Trophoblast cell (in vitro differentiated cells and primary cell): Measurements from ENCODE around the gene KCND2.

Experiments
- DNase-seq, 2 donors: peaks; one replicate each; pipeline ENCODE4 v3.0.0-alpha.2; 2016
- H2AFZ ChIP-seq: 2 replicates; pipeline ENCODE4 v1.6.1; 2013; ENCODE audit warnings: low read length, moderate library complexity, mild to moderate bottlenecking; ENCODE audit not compliant: insufficient read depth, poor library complexity
- H2AK5ac ChIP-seq: 2 replicates; pipeline ENCODE4 v1.6.1; 2013; ENCODE audit warnings: mild to moderate bottlenecking, low read length
- H2BK120ac ChIP-seq: 2 replicates; pipeline ENCODE4 v1.6.1; 2013; ENCODE audit warnings: low read length, mild to moderate bottlenecking, moderate library complexity; ENCODE audit not compliant: insufficient read depth, poor library complexity
- H2BK12ac ChIP-seq: 2 replicates; pipeline ENCODE4 v1.6.1; 2013; ENCODE audit warnings: mild to moderate bottlenecking, low read length, moderate library complexity
- H2BK5ac ChIP-seq: 2 replicates; pipeline ENCODE4 v1.6.1; 2013; ENCODE audit warnings: low read length, low read depth, moderate library complexity, mild to moderate bottlenecking; ENCODE audit not compliant: poor library complexity
- H3K14ac ChIP-seq: 2 replicates; pipeline ENCODE4 v1.6.1; 2013; ENCODE audit warnings: mild to moderate bottlenecking, low read length
- H3K18ac ChIP-seq: 2 replicates; pipeline ENCODE4 v1.6.1; 2013; ENCODE audit warnings: mild to moderate bottlenecking, low read length
- H3K23ac ChIP-seq: 2 replicates; pipeline ENCODE4 v1.6.1; 2013; ENCODE audit warnings: low read length
- H3K27ac ChIP-seq: 2 replicates; pipeline ENCODE4 v1.5.1; 2013; ENCODE audit warnings: low read depth, mild to moderate bottlenecking, inconsistent platforms, low read length, moderate library complexity
- H3K27me3 ChIP-seq: 2 replicates; pipeline ENCODE4 v1.6.1; 2013; ENCODE audit warnings: inconsistent platforms, mild to moderate bottlenecking, low read length, moderate library complexity; ENCODE audit not compliant: insufficient read depth
- H3K36me3 ChIP-seq, 2 experiments: 1 replicate in 1 of 2; 2 replicates in 1 of 2; pipeline ENCODE4 v1.6.1; 2013; ENCODE audit warnings: low read length in 2 of 2, mild to moderate bottlenecking in 2 of 2, moderate library complexity in 1 of 2; ENCODE audit not compliant: insufficient read depth in 2 of 2, control insufficient read depth in 1 of 2
- H3K4ac ChIP-seq: 2 replicates; pipeline ENCODE4 v1.6.1; 2013; ENCODE audit warnings: low read depth, mild to moderate bottlenecking, low read length, moderate library complexity
- H3K4me1 ChIP-seq, 2 experiments: 1 replicate in 1 of 2; 2 replicates in 1 of 2; pipeline ENCODE4 v1.6.1; 2013; ENCODE audit warnings: low read length in 2 of 2, mild to moderate bottlenecking in 2 of 2, moderate library complexity in 1 of 2; ENCODE audit not compliant: insufficient read depth in 2 of 2, control insufficient read depth in 1 of 2
- H3K4me2 ChIP-seq: 2 replicates; pipeline ENCODE4 v1.6.1; 2013; ENCODE audit warnings: inconsistent platforms, mild to moderate bottlenecking, low read length, moderate library complexity
- H3K4me3 ChIP-seq: 2 replicates; pipeline ENCODE4 v1.5.1; 2013; ENCODE audit warnings: mild to moderate bottlenecking, low read depth, low read length, inconsistent platforms
- H3K79me1 ChIP-seq: one replicate; pipeline ENCODE4 v1.6.1; 2013; ENCODE audit warnings: low read length
- H3K79me2 ChIP-seq: 2 replicates; pipeline ENCODE4 v1.6.1; 2013; ENCODE audit warnings: low read length, mild to moderate bottlenecking; ENCODE audit not compliant: control insufficient read depth, insufficient read depth, poor library complexity
- H3K9ac ChIP-seq: 2 replicates; pipeline ENCODE4 v1.6.1; 2013; ENCODE audit warnings: mild to moderate bottlenecking, low read length
- H3K9me3 ChIP-seq: 2 replicates; pipeline ENCODE4 v1.6.1; 2013; ENCODE audit warnings: low read depth, mild to moderate bottlenecking, control low read depth, inconsistent platforms, low read length; ENCODE audit not compliant: insufficient read depth
- H4K12ac ChIP-seq: 2 replicates; pipeline ENCODE4 v1.6.1; 2013; ENCODE audit warnings: low read depth, mild to moderate bottlenecking, low read length, moderate library complexity
- H4K8ac ChIP-seq: 2 replicates; pipeline ENCODE4 v1.6.1; 2013; ENCODE audit warnings: low read depth, mild to moderate bottlenecking, low read length, moderate library complexity
- H4K91ac ChIP-seq: one replicate; pipeline ENCODE4 v1.6.1; 2013; ENCODE audit warnings: low read depth, mild to moderate bottlenecking, low read length, moderate library complexity
- WGBS: extraction: QIAGEN DNeasy Blood & Tissue Kit; methylation state at CpG from one replicate; pipeline ENCODE4 v1.1.7; 2013; ENCODE audit warnings: missing lambda C conversion rate; ENCODE audit not compliant: insufficient read length, insufficient coverage; ENCODE audit errors: extremely low coverage; 5-methylcytosine and 5-hydroxymethylcytosine counted together

Gene KCND2

DNA sequence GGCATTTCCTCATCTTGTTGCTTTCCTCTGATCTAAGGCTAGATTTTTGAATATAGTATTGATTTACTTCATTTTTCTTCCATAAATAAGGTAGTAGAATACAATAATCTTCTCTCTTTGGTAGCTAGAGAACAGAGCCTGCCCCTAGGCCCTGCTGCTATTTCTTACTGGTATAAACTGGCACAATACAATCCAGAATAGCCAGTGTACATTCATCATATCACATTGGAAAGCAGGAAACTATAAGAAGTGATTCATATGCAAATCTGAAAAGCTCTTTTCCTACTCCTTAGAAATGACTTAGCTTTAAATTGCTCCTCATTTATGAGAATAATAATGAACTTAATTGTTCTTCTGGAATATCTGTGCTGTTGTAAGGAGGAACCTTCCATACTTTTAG is 100.2 kb downstream of the KCND2 start:
- Histone ChIP-seq H3K18ac (no peak overlapping the region), H3K4me1 (no peaks in the 10 kb centered on the region), H2BK5ac (no peak overlapping the region), H3K27me3 (no peaks in the 10 kb centered on the region), H3K27ac (no peak overlapping the region), H3K4me3 (no peak overlapping the region), H2AFZ (no peak overlapping the region), H3K79me1 (no peaks in the 10 kb centered on the region), H3K36me3 (no peaks in the 10 kb centered on the region), H2AK5ac (no peak overlapping the region), H4K8ac (no peak overlapping the region), H3K9ac (no peak overlapping the region), H3K4ac (no peak overlapping the region), H2BK120ac (no peak overlapping the region), H3K9me3 (no peaks in the 10 kb centered on the region), H4K91ac (no peak overlapping the region), H2BK12ac (no peak overlapping the region), H4K12ac (no peak overlapping the region), H3K14ac (no peak overlapping the region), H3K4me2 (no peak overlapping the region), H3K79me2 (no peaks in the 10 kb centered on the region), H3K23ac (no peak overlapping the region)
- DNase-seq = no peak

DNA sequence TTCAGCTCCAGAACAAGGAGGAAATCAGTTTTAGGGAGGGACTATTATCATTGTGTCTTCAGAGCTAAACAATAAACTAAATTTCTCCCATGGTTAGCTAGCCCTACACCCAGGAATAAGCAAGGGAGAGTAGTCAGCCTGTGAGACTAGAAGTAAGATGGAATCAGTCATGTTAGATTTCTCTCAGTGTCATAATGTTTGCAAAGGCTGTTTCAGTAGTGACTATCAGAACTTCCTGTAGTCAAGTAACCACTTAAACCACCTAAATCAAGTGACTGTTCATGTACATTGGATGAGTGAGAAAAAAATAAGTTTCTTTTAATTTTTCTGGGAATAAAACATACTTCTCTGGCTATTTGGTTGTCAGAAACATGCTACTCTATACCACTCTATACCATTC is 121.6 kb downstream of the KCND2 start:
- H2BK120ac ChIP-seq = no peak overlapping the region
- H3K27ac ChIP-seq = no peak overlapping the region
- H4K12ac ChIP-seq = no peak overlapping the region
- no peaks in the 10 kb centered on the region for H3K9me3 ChIP-seq
- H3K79me1 ChIP-seq = no peaks in the 10 kb centered on the region
- no peaks in the 10 kb centered on the region for H3K4me1 ChIP-seq
- H3K18ac ChIP-seq = no peak overlapping the region
- H3K27me3 ChIP-seq = no peaks in the 10 kb centered on the region
- H3K9ac ChIP-seq = no peak overlapping the region
- no peak overlapping the region for H4K8ac ChIP-seq
- H4K91ac ChIP-seq = no peak overlapping the region
- DNase-seq = no peak
- H3K4me3 ChIP-seq = no peak overlapping the region
- H2BK5ac ChIP-seq = no peak overlapping the region
- no peak overlapping the region for H3K4me2 ChIP-seq
- no peak overlapping the region for H2AK5ac ChIP-seq
- H3K14ac ChIP-seq = no peak overlapping the region
- H3K23ac ChIP-seq = no peak overlapping the region
- H3K4ac ChIP-seq = no peak overlapping the region
- no peaks in the 10 kb centered on the region for H3K36me3 ChIP-seq
- no peaks in the 10 kb centered on the region for H3K79me2 ChIP-seq
- no peak overlapping the region for H2BK12ac ChIP-seq
- H2AFZ ChIP-seq = no peak overlapping the region

DNA sequence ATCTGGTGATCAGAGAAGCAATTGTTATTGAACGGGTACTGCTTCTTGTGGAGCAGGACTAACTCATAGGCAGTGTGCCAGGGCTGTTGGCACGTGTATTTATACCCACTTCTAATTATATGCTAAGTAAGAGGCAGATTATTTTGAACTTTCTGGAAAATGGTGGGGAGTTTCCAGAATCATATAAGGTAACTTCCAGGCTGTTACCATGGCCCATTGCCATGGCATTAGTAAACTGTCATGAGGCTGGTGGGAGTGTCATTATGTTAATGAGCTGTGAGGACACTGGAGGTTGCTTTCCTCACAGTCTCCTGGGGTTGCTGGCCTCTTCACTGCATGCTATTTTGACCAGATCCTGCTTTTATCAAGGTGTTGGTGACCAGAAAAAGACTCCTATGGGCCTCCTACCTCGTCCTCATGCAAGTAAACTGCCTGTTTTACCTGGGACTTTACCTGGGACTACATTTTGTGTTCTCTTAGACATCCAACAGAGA is 122.6 kb downstream of the KCND2 start:
- no peak overlapping the region for H2AFZ ChIP-seq
- DNase-seq = no peak
- no peak overlapping the region for H3K14ac ChIP-seq
- H3K9me3 ChIP-seq = no peaks in the 10 kb centered on the region
- no peak overlapping the region for H2BK5ac ChIP-seq
- no peak overlapping the region for H4K12ac ChIP-seq
- H3K23ac ChIP-seq = no peak overlapping the region
- H3K4me1 ChIP-seq = no peaks in the 10 kb centered on the region
- no peak overlapping the region for H3K27ac ChIP-seq
- no peak overlapping the region for H3K18ac ChIP-seq
- H3K4me3 ChIP-seq = no peak overlapping the region
- H3K27me3 ChIP-seq = no peaks in the 10 kb centered on the region
- H3K4ac ChIP-seq = no peak overlapping the region
- H2AK5ac ChIP-seq = no peak overlapping the region
- H3K79me1 ChIP-seq = no peaks in the 10 kb centered on the region
- no peaks in the 10 kb centered on the region for H3K36me3 ChIP-seq
- no peak overlapping the region for H4K91ac ChIP-seq
- no peak overlapping the region for H2BK12ac ChIP-seq
- no peak overlapping the region for H4K8ac ChIP-seq
- no peak overlapping the region for H3K9ac ChIP-seq
- no peak overlapping the region for H2BK120ac ChIP-seq
- no peaks in the 10 kb centered on the region for H3K79me2 ChIP-seq
- WGBS = no CpG with 5 or more reads among the region's 3 CpGs
- no peak overlapping the region for H3K4me2 ChIP-seq

DNA sequence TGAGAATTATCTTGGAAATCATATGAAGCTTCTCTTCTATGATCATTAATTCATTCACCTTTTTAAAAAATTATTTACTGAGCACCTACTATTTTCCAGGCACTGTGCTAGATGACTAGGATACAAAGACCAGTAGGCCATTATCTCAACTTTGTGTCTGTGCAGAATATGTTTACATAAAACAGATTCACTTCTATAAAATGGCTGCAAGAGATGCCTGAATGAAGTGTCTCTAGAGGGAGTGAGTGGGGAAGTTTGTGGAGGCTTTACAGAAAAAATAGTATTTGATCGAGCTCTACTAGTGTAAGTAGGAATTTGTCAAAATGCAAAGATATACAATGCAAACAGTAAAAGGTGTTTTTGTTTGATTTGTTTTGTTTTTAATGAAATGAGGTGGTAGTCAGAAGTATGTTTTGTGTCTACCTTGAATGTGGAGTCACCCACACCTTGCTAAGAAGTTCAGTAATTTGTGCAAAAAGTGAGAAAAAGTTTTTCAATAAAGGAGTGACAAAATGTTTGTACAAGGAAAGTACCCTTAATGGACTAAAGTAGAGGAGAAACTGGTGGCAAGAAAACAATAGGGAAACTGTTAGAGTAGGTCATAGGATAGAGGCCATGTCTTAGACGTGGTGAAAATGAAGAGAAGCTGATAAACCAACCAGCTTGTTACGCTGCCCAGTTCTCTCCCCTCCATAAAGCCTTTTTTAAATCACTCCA is 125.5 kb downstream of the KCND2 start:
- Histone ChIP-seq H2BK12ac (no peak overlapping the region), H2AK5ac (no peak overlapping the region), H2AFZ (no peak overlapping the region), H3K27ac (no peak overlapping the region), H3K4me3 (no peak overlapping the region), H3K23ac (no peak overlapping the region), H3K79me2 (no peaks in the 10 kb centered on the region), H3K27me3 (no peaks in the 10 kb centered on the region), H3K4ac (no peak overlapping the region), H3K18ac (no peak overlapping the region), H4K91ac (no peak overlapping the region), H2BK120ac (no peak overlapping the region), H3K36me3 (no peaks in the 10 kb centered on the region), H3K4me2 (no peak overlapping the region), H3K79me1 (no peaks in the 10 kb centered on the region), H3K4me1 (no peaks in the 10 kb centered on the region), H2BK5ac (no peak overlapping the region), H4K8ac (no peak overlapping the region), H3K9ac (no peak overlapping the region), H3K9me3 (no peaks in the 10 kb centered on the region), H4K12ac (no peak overlapping the region), H3K14ac (no peak overlapping the region)
- WGBS = no CpG with 5 or more reads among the region's 3 CpGs
- no peak for DNase-seq
